Inflammatory macrophage (primary cell): ENCODE measurements around the gene CCDC192.

Experiments used
- DNase-seq, 2 donors: peaks; one replicate each; pipeline ENCODE4 v3.0.0-alpha.2; 2020 to 2022

The CCDC192 gene

GRCh38 chr5:127849891-127850290 lies 146.7 kb downstream of the CCDC192 start:
- no peak for DNase-seq

DNA sequence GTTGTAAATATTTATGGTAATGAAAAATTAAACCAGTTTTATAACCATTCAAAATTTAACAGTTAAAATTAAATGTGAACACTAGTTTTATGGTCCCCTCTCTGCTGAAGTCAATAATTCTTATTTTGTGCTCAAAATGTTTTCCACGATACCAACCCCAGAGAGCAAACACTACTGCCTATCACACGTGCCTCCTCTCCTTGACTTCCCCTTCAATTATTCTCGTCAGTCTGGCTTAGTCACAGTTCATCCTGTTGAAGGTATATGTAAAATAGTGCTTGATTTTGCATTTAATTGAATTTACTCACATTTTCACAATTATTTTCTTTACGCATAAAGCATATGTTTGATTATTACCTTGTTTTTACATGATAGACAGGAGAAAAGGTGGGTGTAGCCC lies 148.8 kb downstream of the CCDC192 start:
- no peak for DNase-seq

- no peak for DNase-seq
Measured at GRCh38 chr5:127854520-127854919, 151.3 kb downstream of the CCDC192 start.

- no peak for DNase-seq
Measured at GRCh38 chr5:127856292-127856691, 153.1 kb downstream of the CCDC192 start.

DNA sequence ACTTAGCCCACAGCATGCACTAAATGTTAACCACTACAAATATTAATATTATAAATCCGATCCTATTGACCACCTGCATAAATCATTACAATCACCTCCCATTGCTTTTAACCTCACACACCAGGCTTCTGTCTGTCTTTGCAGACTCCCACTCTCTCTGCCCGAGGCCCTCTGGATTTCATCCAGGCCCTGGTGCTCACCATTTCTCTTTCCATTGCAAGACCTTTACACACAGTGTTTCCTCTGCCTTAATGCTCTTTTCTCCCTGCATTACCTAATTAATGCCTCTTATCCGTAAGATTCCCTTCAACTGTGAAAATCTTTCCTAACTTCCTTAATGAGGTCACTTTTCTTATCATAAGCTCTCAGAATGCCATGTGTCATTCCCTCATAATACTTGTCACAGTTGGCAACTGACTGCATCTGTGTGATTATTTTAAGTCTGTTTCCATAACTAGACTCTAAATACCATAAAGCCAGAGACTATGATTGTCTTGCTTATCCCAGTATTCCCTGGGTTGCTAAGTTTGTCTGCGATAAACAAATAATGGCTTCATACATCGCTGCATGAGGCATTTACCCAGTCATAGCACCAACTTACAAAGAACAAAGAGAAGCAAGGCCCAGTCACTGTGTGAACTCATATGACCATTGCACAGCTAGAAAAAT lies 155.1 kb downstream of the CCDC192 start:
- no peak for DNase-seq

DNA sequence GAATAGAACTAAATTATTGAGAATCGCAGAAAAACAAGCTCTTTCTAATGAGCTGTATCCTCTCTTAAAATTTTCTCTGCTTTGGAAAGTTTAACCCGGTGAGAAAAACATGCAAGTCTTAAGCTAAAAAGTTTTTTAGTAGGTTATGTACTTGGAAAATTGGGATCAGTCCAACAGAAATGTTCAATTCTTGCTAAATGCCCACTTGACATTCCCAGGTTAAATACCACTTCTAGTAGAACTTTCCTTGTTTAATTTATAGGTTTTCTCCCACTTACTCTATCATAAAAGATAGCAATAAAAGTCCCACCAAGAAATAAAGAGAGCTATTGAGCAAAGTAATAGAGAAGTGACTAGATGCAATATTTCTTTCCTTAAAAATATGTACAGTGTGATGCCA lies 157.1 kb downstream of the CCDC192 start:
- DNase-seq, result no peak

- DNase-seq, result no peak
Measured at GRCh38 chr5:127863161-127863560, 160.0 kb downstream of the CCDC192 start.

DNA sequence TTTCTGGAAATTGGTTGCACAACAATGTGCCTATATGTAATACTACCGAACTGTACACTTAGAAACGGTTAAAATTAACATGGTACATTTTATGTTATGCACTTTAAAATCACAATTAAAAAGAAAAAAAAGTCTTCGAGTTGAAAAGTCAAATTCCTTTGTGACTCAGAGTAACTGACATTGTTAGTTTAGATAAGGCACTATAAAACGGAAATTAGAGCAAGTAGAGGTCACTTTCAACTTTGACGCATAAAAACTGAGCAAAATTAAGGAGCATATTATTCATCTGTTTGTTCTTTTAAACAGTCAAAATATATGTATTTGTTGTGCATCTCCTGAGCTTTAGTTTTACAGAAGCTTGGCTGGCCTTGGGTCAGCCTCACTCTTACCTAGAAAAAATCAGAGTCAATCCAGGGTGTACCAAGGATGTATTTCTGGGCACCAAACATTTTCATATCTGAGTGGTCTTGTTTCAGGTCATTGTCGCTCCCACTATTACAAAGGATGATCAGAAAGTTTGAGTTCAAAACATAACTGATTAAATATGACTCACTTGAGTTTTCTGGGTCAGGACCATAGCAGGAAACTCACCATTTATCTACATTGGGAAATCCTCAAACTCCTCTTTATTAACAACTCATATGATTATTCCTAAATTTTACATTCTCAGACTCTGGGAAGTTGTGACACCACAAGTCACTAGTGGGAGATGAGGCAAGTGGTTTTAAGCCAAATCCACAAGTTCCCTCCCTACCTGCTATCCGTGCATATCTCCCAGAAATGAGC lies 160.6 kb downstream of the CCDC192 start:
- no peak for DNase-seq

GRCh38 chr5:127864511-127864910 lies 161.3 kb downstream of the CCDC192 start:
- no peak for DNase-seq

- DNase-seq, result no peak
Measured at GRCh38 chr5:127865273-127865672, 162.1 kb downstream of the CCDC192 start.

DNA sequence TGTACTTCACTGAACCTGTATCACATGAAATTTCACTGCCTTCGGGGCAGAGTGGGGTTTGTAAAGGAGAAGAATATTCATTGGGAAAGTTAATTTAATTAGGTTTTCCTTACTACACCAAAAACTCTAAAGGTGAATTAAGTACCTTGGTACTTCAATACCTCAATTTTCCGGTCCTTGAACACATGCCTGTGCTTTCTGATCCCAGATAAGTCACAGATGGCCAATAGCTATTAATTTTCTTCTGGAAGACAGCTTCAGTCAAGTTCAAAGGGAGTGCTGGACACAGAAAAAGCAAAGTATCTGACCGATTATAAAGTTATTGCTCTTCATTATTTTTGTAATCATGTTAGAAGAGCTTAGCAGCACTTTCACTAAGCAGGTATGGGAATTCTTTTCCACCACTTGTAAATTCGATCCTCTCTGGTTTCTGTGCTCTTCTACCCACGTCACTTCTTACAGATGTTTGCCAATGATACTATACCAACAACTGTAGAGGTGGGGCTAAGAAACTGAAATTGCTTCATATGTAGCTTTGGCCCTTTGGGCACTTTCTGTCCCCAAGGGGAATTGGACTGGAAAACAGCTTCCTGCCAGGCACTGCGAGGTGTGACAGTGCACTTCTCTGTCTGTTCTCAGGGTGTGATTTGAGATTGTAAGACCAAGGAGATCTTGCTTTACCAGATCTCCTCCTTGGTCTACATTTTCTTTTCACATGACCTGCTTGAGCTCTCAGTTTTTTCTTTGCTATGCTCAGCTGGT lies 164.0 kb downstream of the CCDC192 start:
- no peak for DNase-seq

GRCh38 chr5:127870914-127871313 lies 167.7 kb downstream of the CCDC192 start:
- DNase-seq, result no peak

DNA sequence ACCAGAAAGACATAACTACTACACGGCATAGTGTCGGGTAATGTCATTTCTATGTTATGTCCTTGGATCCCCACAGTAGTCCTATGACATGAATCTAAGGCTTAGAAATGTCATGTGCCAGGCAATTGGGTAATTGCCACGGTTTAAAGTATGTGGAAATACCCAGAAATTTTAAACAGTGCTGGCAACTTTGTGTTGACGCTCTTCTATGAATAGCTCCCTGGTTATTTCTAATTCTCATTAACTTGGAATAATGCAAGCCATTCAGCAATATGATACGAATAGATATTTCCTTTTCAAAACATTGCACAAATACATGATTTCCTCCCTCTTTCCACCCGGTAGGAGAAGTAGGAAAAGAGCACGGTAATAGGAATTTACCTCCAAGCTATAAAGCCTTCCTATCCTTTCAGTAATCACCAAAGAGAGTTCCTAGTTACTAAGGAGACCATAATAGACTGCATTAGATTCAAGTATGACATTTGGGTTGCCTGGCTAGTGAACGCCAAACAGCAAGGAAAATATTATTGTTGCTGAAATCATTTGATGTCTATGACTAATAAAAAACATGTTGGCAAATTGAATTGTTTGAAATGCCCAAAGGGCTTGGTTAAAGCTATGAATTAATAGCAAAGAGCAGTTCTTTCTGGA lies 168.4 kb downstream of the CCDC192 start:
- peak; percentile 11 to 34 for DNase-seq

DNA sequence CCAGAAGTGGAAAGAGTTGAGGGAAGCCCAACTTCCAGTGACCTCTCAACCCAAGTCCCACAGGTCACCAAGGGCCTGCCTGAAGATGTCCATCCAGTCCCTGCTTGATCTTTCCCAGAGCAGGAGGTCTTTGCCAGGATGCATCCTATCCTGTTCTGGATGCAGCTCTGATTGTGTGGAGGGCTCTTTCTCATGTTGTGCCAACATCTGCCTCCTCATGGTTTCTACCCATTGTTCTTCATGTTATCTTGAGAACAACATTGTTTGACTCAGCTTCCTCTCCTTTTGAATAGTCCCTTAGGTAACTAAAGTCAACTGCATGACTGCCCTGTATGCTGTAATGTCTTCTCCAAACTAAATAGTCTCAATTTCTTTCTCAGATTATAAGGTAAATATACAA lies 169.3 kb downstream of the CCDC192 start:
- no peak for DNase-seq

DNA sequence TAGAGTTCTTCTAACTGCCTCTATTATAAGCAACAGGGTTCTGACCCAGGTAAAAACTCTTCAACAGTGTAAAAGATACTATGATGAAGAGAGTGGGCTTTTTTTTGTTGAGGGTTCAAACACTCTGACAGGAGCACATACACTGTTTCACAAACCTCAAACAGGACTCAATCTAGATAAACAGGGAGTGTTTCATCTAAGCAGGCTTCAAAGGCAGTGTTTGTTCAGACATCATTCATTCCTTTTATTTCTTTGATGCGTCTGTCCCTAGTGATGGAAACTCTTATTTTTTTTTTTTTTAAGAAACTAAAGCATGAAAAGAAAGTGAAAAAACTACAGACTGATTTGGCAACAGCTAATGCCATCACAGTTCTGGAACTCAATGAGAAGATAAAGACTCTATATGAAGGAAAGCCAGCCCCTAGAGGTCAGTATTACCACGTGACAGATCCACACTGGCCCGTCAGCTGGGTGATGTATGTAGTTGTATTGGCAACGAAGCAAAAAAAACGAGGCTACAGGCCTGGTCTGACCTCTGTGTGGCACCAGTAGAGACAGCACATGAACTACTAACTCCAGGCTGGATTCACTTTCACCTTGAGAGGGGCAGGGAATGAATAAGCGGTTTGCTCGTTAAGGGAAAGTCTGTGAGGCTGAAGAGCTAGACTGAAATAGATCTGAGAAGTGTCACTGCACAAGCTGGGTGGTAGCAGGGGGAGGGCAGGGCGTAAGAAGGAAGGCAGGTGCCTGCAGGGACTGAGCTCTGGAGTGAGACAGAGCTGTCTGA lies 172.2 kb downstream of the CCDC192 start:
- DNase-seq, result peak; percentile 3 to 7

DNA sequence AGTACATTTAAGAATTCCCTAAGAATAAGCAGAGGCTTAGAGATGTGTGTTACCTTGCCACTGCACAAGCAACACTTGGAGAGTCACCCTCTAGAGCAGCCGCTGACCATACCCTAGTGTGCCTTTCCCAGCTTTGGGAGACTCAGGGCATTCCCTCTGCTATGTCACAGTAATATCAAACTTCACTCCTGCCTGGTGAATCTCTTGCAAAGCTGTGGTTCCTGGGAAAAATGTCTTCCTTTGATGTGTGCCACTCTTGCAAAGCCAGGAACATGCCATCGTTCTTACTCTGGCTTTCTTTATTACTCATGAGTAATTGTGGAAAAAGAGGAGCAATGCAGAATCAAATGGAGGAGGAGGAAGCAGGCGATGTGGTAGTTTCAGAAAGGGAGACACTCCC lies 173.2 kb downstream of the CCDC192 start:
- no peak for DNase-seq

- DNase-seq, result peak; percentile 35 to 43
Measured at GRCh38 chr5:127878174-127878750, 175.1 kb downstream of the CCDC192 start.

DNA sequence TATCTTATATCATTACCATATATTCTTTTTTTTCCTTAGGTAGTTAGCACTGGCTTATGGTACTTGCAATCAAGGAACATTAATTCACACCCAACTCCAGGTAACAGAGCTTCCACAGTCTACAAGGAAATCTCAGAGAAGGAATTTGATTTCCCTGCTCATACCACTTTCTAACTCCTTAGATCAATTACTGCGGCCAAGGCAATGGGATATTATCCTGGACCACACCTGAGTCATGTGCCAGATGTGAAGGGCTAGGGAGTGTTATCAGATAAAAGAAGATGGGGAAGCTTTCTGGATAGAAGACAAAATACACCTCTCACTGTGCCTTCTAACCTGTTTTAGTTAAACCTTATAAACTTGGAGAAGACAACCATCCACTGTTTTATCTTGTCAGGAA lies 181.2 kb downstream of the CCDC192 start:
- no peak for DNase-seq

DNA sequence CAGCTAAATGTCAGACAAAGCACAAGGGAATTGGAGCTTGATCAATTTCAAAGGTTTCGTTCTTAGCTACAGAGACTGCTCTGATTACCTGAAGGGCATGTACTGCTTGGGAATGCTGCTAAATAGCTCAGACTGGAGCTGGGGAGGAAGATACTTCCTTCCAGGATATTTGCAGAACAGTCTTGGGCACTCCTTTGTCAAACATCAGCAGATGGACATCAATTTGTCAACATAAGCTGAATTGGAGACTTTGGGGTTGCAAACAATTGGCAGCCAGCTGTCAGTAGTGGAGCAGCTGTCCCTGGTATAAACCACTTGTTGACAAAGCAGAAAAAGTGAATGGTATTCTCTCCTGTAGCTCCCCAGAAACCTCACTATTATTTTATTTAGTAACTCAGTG lies 182.0 kb downstream of the CCDC192 start:
- no peak for DNase-seq

- DNase-seq, result no peak
Measured at GRCh38 chr5:127886081-127886480, 182.9 kb downstream of the CCDC192 start.

- no peak for DNase-seq
Measured at GRCh38 chr5:127887282-127887681, 184.1 kb downstream of the CCDC192 start.

DNA sequence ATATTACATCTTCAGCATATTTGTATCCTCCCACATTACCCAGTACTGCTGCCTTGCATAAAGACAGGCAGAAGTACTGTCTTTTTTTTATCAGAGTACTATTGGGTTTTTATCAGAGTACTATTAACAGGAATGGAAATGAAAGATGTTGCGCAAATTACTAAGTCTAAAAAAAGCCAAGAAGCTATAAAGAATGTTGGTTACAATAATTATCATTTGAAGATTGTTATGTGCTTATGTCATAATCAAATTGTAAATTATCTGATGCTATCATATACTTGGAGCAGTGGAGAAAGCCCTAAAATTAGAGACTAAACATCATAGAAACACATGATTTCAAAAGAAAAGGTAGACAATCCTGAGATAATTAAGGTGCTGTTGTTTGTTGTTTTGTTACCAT lies 188.8 kb downstream of the CCDC192 start:
- no peak for DNase-seq
